NB4 (cell line): ENCODE measurements around the gene TUBA1C.

Experiments
- CTCF ChIP-seq: IDR thresholded peaks from one replicate; pipeline ENCODE4 v1.5.1; 2012; ENCODE audit warnings: low read depth, low read length
- POLR2A ChIP-seq: IDR thresholded peaks from 2 replicates; pipeline ENCODE4 v1.6.1; 2011; ENCODE audit warnings: mild to moderate bottlenecking; ENCODE audit not compliant: insufficient read length; ENCODE audit errors: extremely low read depth

GRCh38 chr12:49288412-49288853 is 23.6 kb downstream of the TUBA1C start:
- TF ChIP-seq POLR2A, result no peak
- peak; percentile 89 for TF ChIP-seq CTCF
